C1 segment of cervical spinal cord (tissue), 14 donors: Measurements from ENCODE around the gene COX7A1.
"Not testable (repeated sequence)": the region's sequence is repeated elsewhere in the genome, so short reads cannot be mapped to it uniquely, and the experiment has no call there.

Source experiments
- DNase-seq, 14 donors: peaks; one replicate each; lab custom pipeline; 2025; lab: John Stamatoyannopoulos, UW

The COX7A1 gene

GRCh38 chr19:36141039-36141927, 11.0 kb downstream of the COX7A1 start:
- DNase-seq: peak in 12 of 14 donors; percentile 20 to 78 (median 42)

- DNase-seq: peak in 3 of 14 donors; percentile 36 to 55 (median 47)
Observed at GRCh38 chr19:36140304-36141038, 11.8 kb downstream of the COX7A1 start.

GRCh38 chr19:36139473-36140303, 12.6 kb downstream of the COX7A1 start, which contains the start of gene CAPNS1:
Gene CAPNS1, plus strand, starts transcription at chr19:36140066. Its CDS starts 946 bp downstream, at chr19:36141012.
- peak; percentile 74 to 99 (median 93) for DNase-seq

GRCh38 chr19:36139120-36139472, 13.2 kb downstream of the COX7A1 start:
- no peak for DNase-seq

- peak in 2 of 14 donors; percentile 34 to 68 for DNase-seq
Observed at GRCh38 chr19:36136964-36137686, 15.1 kb downstream of the COX7A1 start.

- not testable (repeated sequence) for DNase-seq
Observed at GRCh38 chr19:36134867-36135266, 17.4 kb downstream of the COX7A1 start.

GRCh38 chr19:36131221-36131620, 21.0 kb downstream of the COX7A1 start:
- not testable (repeated sequence) for DNase-seq

- DNase-seq: peak in 1 of 14 donors; percentile 42
Observed at GRCh38 chr19:36128392-36128736, 23.9 kb downstream of the COX7A1 start.

GRCh38 chr19:36125557-36125956, 26.7 kb downstream of the COX7A1 start:
- DNase-seq: no peak

GRCh38 chr19:36121486-36122124, 30.6 kb downstream of the COX7A1 start:
- no peak for DNase-seq

- DNase-seq: no peak
Observed at GRCh38 chr19:36120984-36121358, 31.3 kb downstream of the COX7A1 start.

- DNase-seq: no peak
Observed at GRCh38 chr19:36120092-36120983, 31.9 kb downstream of the COX7A1 start.

- no peak for DNase-seq
Observed at GRCh38 chr19:36116344-36116637, 36.0 kb downstream of the COX7A1 start.

GRCh38 chr19:36115453-36116343, 36.5 kb downstream of the COX7A1 start, which contains the start of gene TBCB:
Gene TBCB, plus strand, starts transcription at chr19:36115468. Its CDS starts 93 bp downstream, at chr19:36115561.
- DNase-seq: peak in 1 of 14 donors; percentile 73

- DNase-seq: peak; percentile 94 to 100 (median 99)
Observed at GRCh38 chr19:36114721-36115452, 37.4 kb downstream of the COX7A1 start, which contains the start of gene POLR2I. Gene POLR2I, minus strand, starts transcription at chr19:36114875. Its CDS starts 19 bp downstream, at chr19:36114856.

GRCh38 chr19:36113894-36114720, 38.1 kb downstream of the COX7A1 start:
- peak in 5 of 14 donors; percentile 51 to 66 (median 63) for DNase-seq

- DNase-seq: no peak
Observed at GRCh38 chr19:36113425-36113824, 38.8 kb downstream of the COX7A1 start.
